C4-2B (cell line): Measurements from ENCODE around the gene SIT1.

Source experiments
- CTCF ChIP-seq: fragments of 450-650 bp; conservative IDR thresholded peaks from 2 replicates; pipeline ENCODE4 v1.5.1; 2017; ENCODE audit warnings: mild to moderate bottlenecking
- ZFX ChIP-seq: fragments of 450-650 bp; IDR thresholded peaks from 2 replicates; pipeline ENCODE4 v1.6.1; 2017

GRCh38 chr9:35673132-35674024 is 22.6 kb upstream of the SIT1 start, which contains the start of gene CA9:
- TF ChIP-seq CTCF (no peak), ZFX (no peak)
